ENCODE measurements around the gene SMARCD3. TPM values are rescaled to one million over a fixed set of nuclear protein-coding genes. Genes with fewer than 3 reads are reported as not detected.

SMARCD3 gene
- total and polyA plus RNA-seq, 2 donors from 2014 or later, result 46.4 to 52.5 TPM

DNA sequence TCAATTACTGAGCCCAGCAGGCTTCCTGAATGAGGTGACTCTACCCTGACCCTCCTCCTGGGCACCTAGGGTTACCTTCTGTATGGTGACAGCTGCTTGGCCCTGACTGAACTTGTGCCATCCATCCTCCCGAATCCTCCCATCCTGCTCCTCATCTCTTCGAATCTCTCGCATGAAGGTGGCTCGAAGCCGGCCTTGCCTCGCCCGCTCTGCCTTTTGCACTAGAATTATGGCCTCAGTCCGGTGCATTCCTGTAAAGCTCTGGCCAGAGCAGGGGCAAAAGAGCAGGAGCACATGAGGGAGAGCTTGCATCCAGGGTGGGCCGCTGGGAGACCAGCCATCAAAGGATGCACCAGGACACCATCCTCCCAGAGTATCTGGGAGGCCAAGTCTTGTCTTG, 45.7 kb downstream of the SMARCD3 start:
- no peak for FAIRE-seq

DNA sequence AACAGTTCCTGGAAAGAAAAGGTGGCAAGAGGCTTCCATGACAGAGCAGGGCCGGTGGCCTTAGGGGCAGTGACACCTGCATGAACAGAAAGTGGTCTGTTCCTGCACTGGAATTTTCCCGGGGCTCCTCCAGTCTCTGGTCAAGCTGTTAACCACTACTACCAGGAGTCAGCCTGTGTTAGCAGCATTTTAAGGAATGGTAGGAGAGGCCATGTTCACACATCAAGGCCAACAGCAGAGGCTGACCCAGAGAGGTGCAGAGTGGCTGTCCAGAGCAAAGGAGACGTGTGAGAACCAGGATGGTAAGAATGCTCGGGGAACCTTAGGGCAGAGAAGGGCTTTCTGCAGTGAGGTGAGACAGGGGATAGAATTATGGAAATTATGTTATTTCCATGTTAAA, 46.7 kb downstream of the SMARCD3 start:
- TF ChIP-seq, protein P1, sequence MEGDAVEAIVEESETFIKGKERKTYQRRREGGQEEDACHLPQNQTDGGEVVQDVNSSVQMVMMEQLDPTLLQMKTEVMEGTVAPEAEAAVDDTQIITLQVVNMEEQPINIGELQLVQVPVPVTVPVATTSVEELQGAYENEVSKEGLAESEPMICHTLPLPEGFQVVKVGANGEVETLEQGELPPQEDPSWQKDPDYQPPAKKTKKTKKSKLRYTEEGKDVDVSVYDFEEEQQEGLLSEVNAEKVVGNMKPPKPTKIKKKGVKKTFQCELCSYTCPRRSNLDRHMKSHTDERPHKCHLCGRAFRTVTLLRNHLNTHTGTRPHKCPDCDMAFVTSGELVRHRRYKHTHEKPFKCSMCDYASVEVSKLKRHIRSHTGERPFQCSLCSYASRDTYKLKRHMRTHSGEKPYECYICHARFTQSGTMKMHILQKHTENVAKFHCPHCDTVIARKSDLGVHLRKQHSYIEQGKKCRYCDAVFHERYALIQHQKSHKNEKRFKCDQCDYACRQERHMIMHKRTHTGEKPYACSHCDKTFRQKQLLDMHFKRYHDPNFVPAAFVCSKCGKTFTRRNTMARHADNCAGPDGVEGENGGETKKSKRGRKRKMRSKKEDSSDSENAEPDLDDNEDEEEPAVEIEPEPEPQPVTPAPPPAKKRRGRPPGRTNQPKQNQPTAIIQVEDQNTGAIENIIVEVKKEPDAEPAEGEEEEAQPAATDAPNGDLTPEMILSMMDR (IDR thresholded peaks at IDR 0.05; ENCODE audit: borderline replicate concordance, extremely low read depth, insufficient read depth), result no peak
- intact Hi-C loops (cut with DNase I), result no loop called here
- Histone ChIP-seq H3K4me1 (ENCODE audit: control insufficient read depth in 2 of 3, insufficient read depth in 2 of 3, low read depth in 1 of 3, low read length in 3 of 3) (peaks cover 0 to 4% (median 0%) of the 10 kb centered on the region in 3 donors), H3K36me3 (ENCODE audit: control insufficient read depth in 2 of 3, insufficient read depth in 3 of 3, low read length in 3 of 3) (no peaks in the 10 kb centered on the region), H3K4me3 (ENCODE audit: low read length in 3 of 3) (no peak overlapping the region), H3K27ac (ENCODE audit: low read depth in 2 of 2, low read length in 2 of 2) (no peak overlapping the region), H3K27me3 (ENCODE audit: control insufficient read depth, insufficient read depth, low read length) (no peaks in the 10 kb centered on the region), H3K9me3 (ENCODE audit: control insufficient read depth in 2 of 3, insufficient read depth in 1 of 3, low read length in 3 of 3) (no peaks in the 10 kb centered on the region), H3K9ac (ENCODE audit: low read length in 3 of 3) (no peak overlapping the region)
- DNase-seq, result no peak
- no peak for FAIRE-seq

More for the DNA sequence above, 45.7 kb downstream of the SMARCD3 start:
- no peak for DNase-seq
- peaks cover 0 to 4% (median 0%) of the 10 kb centered on the region in 3 donors for H3K4me1 ChIP-seq (ENCODE audit: control insufficient read depth in 2 of 3, insufficient read depth in 2 of 3, low read depth in 1 of 3, low read length in 3 of 3)
- no peak overlapping the region for H3K4me3 ChIP-seq (ENCODE audit: low read length in 3 of 3)
- no peak overlapping the region for H3K9ac ChIP-seq (ENCODE audit: low read length in 3 of 3)
- no peaks in the 10 kb centered on the region for H3K27me3 ChIP-seq (ENCODE audit: control insufficient read depth, insufficient read depth, low read length)
- H3K27ac ChIP-seq (ENCODE audit: low read depth in 2 of 2, low read length in 2 of 2), result no peak overlapping the region
- intact Hi-C loops (cut with DNase I), result no loop called here
- no peaks in the 10 kb centered on the region for H3K36me3 ChIP-seq (ENCODE audit: control insufficient read depth in 2 of 3, insufficient read depth in 3 of 3, low read length in 3 of 3)
- TF ChIP-seq, protein P1 (IDR thresholded peaks at IDR 0.05; ENCODE audit: borderline replicate concordance, extremely low read depth, insufficient read depth), result no peak
- no peaks in the 10 kb centered on the region for H3K9me3 ChIP-seq (ENCODE audit: control insufficient read depth in 2 of 3, insufficient read depth in 1 of 3, low read length in 3 of 3)

DNA sequence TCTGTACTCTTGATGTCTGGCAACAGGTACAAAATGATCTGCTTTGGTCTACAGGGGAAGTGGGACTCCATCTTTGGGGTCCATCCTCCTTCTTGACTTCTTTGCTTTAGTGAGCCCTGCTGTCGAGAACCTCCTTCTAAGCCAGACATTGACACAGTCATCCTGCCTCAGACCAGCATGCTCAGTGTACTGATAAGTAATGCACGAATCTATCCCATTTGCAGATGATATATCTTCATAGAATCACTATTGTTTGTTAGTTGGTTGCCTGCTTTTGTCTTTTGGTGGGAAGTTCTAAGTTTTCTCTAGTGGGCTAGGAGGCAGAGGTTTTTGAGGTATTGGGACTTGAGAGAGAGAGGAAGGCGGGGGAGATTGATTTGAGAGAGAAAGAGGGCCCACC, 47.1 kb downstream of the SMARCD3 start:
- intact Hi-C loops (cut with DNase I), result no loop called here
- DNase-seq, result no peak
- no peaks in the 10 kb centered on the region for H3K27me3 ChIP-seq (ENCODE audit: control insufficient read depth, insufficient read depth, low read length)
- no peak for FAIRE-seq
- H3K36me3 ChIP-seq (ENCODE audit: control insufficient read depth in 2 of 3, insufficient read depth in 3 of 3, low read length in 3 of 3), result no peaks in the 10 kb centered on the region
- TF ChIP-seq, protein P1 (IDR thresholded peaks at IDR 0.05; ENCODE audit: borderline replicate concordance, extremely low read depth, insufficient read depth), result no peak
- H3K27ac ChIP-seq (ENCODE audit: low read depth in 2 of 2, low read length in 2 of 2), result no peak overlapping the region
- no peak overlapping the region for H3K4me3 ChIP-seq (ENCODE audit: low read length in 3 of 3)
- no peaks in the 10 kb centered on the region for H3K9me3 ChIP-seq (ENCODE audit: control insufficient read depth in 2 of 3, insufficient read depth in 1 of 3, low read length in 3 of 3)
- no peak overlapping the region for H3K9ac ChIP-seq (ENCODE audit: low read length in 3 of 3)
- H3K4me1 ChIP-seq (ENCODE audit: control insufficient read depth in 2 of 3, insufficient read depth in 2 of 3, low read depth in 1 of 3, low read length in 3 of 3), result peaks cover 0 to 4% (median 0%) of the 10 kb centered on the region in 3 donors

Measured in kidney (tissue), 14 donors.